Fibroblast of lung (primary cell): ENCODE data around the gene SPATA2L.

Experiments
- EZH2 ChIP-seq: IDR thresholded peaks from 2 replicates; pipeline ENCODE4 v1.5.1; 2012; ENCODE audit warnings: low read length, control low read depth, mild to moderate bottlenecking; ENCODE audit errors: missing control alignments
- TF ChIP-seq, protein P1 (sequence below), 2 donors: IDR thresholded peaks in 1 of 2; conservative IDR thresholded peaks in 1 of 2; 1 replicate in 1 of 2; 2 replicates in 1 of 2; pipeline ENCODE4 v1.5.1; 2011 to 2012; ENCODE audit warnings: low read length in 2 of 2, control low read depth in 1 of 2, inconsistent platforms in 1 of 2, low read depth in 1 of 2, mild to moderate bottlenecking in 1 of 2

DNA sequence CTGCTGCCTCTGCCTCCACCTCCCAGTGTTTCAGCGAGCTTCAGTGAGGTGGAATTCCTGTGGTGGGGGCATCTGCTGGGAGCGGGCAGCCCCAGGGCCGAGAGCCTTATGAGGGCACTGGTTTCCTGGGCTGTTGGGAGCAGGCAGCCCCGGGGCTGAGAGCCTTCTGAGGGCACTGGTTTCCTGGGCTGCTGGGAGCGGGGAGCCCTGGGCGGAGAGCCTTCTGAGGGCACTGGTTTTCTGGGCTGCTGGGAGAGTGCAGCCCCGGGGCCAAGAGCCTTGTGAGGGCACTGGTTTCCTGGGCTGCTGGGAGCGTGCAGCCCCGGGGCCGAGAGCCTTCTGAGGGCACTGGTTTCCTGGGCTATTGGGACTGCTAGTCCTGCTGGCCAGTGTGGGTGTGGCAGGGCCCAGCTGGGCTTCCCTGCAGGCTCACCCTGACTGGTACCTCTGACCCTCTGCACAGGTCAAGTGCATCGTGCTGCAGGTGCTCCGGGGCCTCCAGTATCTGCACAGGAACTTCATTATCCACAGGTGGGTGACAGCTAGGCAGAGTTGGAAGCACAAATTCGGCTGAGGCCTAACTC is 9.4 kb downstream of the SPATA2L start:
- TF ChIP-seq, protein P1, sequence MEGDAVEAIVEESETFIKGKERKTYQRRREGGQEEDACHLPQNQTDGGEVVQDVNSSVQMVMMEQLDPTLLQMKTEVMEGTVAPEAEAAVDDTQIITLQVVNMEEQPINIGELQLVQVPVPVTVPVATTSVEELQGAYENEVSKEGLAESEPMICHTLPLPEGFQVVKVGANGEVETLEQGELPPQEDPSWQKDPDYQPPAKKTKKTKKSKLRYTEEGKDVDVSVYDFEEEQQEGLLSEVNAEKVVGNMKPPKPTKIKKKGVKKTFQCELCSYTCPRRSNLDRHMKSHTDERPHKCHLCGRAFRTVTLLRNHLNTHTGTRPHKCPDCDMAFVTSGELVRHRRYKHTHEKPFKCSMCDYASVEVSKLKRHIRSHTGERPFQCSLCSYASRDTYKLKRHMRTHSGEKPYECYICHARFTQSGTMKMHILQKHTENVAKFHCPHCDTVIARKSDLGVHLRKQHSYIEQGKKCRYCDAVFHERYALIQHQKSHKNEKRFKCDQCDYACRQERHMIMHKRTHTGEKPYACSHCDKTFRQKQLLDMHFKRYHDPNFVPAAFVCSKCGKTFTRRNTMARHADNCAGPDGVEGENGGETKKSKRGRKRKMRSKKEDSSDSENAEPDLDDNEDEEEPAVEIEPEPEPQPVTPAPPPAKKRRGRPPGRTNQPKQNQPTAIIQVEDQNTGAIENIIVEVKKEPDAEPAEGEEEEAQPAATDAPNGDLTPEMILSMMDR (conservative IDR thresholded peaks at IDR 0.05 in 1 of 2, IDR thresholded peaks at IDR 0.05 in 1 of 2; ENCODE audit: low read depth in 1 of 2, low read length in 2 of 2) = no peak
- no peak for TF ChIP-seq EZH2
